IMR-90 (cell line): Measurements from ENCODE around the gene FCSK.
A peak's percentile ranks its signal among the peaks of the same experiment; 100 is the strongest.

ENCODE experiments used
- MAZ ChIP-seq: IDR thresholded peaks from 2 replicates; pipeline ENCODE4 v1.6.1; 2012; ENCODE audit warnings: low read depth, mild to moderate bottlenecking, low read length, improper control_type of control experiment, moderate library complexity, borderline replicate concordance
- POLR2A ChIP-seq: IDR thresholded peaks from 2 replicates; pipeline ENCODE4 v1.6.1; 2012; ENCODE audit warnings: mild to moderate bottlenecking, low read depth, low read length
- RAD21 ChIP-seq: IDR thresholded peaks from 2 replicates; pipeline ENCODE4 v1.6.1; 2012; ENCODE audit warnings: low read length, improper control_type of control experiment
- USF2 ChIP-seq: fragments of 150-350 bp; IDR thresholded peaks from 2 replicates; pipeline ENCODE4 v1.6.1; 2017; ENCODE audit warnings: mild to moderate bottlenecking, antibody characterized with exemption, low read length, low read depth
- TF ChIP-seq, protein P1 (sequence below): conservative IDR thresholded peaks from 2 replicates; pipeline ENCODE4 v1.5.1; 2012; ENCODE audit warnings: mild to moderate bottlenecking, low read depth, low read length, improper control_type of control experiment

- no peak for TF ChIP-seq RAD21
- TF ChIP-seq MAZ, result peak; percentile 55; the same call in 1 of the 2 replicates
- TF ChIP-seq, protein P1, sequence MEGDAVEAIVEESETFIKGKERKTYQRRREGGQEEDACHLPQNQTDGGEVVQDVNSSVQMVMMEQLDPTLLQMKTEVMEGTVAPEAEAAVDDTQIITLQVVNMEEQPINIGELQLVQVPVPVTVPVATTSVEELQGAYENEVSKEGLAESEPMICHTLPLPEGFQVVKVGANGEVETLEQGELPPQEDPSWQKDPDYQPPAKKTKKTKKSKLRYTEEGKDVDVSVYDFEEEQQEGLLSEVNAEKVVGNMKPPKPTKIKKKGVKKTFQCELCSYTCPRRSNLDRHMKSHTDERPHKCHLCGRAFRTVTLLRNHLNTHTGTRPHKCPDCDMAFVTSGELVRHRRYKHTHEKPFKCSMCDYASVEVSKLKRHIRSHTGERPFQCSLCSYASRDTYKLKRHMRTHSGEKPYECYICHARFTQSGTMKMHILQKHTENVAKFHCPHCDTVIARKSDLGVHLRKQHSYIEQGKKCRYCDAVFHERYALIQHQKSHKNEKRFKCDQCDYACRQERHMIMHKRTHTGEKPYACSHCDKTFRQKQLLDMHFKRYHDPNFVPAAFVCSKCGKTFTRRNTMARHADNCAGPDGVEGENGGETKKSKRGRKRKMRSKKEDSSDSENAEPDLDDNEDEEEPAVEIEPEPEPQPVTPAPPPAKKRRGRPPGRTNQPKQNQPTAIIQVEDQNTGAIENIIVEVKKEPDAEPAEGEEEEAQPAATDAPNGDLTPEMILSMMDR, result no peak
- TF ChIP-seq POLR2A, result no peak
- no peak for TF ChIP-seq USF2
Measured at GRCh38 chr16:70523076-70523742, 68.8 kb downstream of the FCSK start, which contains the start of gene COG4.
